Stimulated activated CD4-positive, alpha-beta T cell treated with anti-CD3 and anti-CD28 coated beads, Interleukin-12 subunit alpha, Interleukin-12 subunit beta, amount 100 ng/mL, for 48 hours (primary cell): ENCODE data around the gene KLHDC7B.
"Not testable (repeated sequence)": the region's sequence is repeated elsewhere in the genome, so short reads cannot be mapped to it uniquely, and the experiment has no call there.

Source experiments
- DNase-seq, 3 donors: peaks; one replicate each; pipeline ENCODE4 v3.0.0-alpha.2; 2020; ENCODE audit warnings: low read depth in 2 of 3, low spot score in 1 of 3

KLHDC7B gene

DNA sequence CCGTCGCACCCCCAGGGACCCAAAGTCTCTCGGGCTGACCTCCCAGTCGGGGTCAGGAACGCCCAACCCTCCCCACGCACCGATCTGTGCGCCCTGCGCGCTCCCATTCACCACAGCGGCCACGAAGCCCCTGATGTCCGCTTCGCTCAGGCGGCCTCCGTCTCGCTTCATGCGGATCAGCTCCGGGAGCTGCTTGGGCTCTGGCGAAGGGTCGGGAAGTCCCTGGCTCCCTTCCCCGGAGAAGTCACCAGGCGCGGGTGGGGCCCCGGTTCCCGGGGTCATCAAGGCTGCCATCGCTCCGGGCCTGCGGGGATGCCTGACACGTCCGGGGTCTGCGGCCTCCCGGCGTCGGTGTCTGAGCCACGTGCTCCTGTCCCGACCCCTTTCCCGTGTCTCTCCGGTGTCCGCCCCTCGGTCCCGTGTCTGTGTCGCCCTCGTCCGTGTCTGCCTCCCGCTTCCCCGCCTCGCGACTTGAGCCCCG, 16.2 kb upstream of the KLHDC7B start:
- DNase-seq: no peak

DNA sequence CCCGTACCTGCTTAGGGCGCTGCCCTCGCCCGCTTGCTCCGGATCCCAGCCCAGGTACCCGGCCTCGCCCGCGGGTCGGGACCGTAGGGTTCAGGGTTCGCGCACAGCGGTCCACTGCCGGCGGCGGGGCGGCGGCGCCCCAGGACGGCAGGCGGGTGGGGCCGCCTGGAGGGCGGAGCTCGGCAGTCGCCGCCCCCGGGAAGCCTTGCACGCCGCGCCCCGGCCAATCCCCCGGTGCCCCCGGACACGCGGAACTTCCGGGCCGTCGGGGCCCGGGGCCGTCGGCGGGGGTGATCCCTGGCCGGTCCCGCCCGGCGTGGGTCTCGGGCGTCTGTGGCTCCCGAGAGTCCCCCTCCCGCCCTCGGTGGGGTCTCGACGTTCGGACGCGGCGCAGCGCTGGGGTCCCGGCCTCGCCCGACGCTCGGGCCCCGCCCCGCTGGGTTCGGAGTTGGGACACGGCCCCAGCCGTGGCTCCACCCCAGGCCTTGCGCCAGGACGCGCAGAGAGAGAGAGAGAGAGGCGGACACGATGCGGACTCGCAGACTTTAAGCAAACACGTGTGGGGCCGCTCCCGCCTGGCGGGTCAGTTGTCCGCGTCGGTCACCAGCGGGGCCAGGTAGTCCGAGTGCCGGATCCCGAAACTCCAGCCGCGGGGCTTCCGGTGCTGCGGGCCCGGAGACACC, 15.7 kb upstream of the KLHDC7B start, which contains the start of gene TYMP:
Gene TYMP (minus strand): TSS at position 116 of the 683 bp plus-strand sequence. CDS start 303 bp downstream, outside the sequence.
- peak in 1 of 3 donors; percentile 70 for DNase-seq

DNA sequence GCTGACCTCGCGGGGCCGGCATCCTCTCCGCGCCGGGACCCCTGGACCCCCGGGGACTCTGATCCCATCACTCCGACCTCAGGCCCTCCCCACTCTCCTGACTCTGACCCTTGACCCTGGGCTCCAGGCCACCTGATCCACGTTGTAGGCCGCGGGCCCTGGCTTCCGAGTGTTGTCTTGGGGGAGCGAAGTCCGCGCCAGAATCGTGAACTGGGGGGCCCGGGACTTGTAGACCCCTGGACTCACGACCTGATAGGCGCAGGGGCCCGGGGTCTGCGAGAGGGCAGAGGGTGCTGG, 15.2 kb upstream of the KLHDC7B start:
- DNase-seq: no peak

DNA sequence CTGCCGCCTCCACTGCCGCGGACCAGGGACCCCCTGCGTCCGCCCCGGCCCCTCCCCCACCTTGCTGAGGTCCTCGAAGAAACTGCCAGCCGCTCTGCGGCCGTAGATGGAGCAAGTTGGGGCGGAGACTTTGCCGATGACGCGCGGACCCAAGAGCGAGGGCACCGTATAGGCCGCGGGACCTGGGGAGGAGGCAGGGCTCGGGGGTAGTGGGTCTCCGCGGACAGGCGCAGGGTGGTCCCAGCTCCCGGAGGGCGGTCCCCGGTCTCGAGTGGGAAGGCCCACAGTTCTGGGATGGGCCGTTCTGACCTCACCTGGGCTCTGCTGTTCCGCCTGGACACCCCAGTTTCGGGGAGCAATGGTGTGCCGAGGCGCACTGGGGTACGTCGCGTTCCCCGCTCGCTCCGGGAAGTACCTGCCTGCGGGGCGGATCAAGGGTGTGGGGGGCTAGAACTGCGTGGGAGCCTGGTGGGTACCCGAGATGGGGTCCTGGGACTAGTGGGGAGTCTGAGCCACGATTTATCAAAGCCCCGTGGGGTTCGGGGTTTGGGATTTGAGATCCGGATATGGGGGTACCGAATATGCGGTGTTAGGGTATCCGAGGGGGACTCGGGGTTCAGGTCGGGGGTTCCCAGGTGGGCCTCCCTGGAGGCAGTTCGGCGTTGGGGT, 14.7 kb upstream of the KLHDC7B start:
- peak; percentile 73 to 86 (median 74) for DNase-seq

DNA sequence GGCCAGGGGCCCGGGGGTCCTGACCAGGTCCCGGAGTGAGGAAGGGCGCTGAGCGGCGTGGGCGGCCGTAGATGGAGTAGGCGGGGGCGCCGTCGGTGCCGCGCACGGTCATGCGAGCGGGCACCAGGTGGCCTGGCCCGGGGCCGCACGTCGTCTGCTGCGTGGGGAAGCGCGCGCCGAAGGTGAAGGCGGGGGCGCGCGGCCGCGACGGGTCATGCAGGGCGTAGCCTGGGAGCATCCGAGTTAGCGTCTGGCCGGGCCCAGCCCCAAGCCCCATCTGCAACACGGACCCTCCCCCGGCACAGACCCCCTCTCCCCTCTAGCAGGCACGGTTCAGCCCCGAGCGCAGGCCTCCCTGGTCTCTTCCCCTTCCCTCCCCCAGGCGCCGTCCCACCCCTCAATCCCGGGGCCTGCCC, 14.1 kb upstream of the KLHDC7B start:
- DNase-seq: peak in 1 of 3 donors; percentile 72

DNA sequence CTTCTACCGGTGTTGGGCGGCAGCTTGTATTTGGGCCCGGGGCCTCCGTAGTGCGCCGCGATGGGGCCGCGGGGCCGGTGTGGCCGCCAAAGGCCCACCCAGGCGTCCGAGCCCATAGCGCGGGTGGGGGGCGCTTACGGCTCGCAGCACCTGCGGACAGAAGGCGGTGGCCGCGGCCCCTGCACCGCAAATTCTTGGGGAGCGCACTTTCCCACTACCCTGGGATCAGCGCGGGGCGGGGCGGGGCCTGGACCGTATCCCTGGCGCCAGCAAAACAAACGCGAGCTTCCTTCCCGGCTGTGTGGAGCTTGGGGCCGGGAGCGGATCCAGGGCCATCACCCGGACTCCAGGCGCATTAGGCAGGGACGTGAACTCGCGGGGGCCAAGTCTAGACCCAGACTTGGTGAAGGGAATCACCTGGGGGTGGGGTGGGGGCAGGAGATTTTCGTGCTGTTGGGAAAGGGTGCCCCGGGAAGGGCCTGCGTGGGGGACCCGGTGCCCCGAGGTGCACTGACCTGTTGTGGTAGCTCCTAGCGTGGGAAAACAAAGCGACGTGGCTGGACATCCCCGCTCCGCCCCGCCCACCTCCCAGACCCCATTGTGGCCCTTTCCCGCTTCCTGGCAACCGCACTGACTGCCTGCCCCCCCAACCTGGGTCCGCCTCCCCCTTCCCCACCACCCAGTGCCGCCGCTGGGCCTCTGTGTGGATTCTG, 13.6 kb upstream of the KLHDC7B start:
- DNase-seq: no peak

DNA sequence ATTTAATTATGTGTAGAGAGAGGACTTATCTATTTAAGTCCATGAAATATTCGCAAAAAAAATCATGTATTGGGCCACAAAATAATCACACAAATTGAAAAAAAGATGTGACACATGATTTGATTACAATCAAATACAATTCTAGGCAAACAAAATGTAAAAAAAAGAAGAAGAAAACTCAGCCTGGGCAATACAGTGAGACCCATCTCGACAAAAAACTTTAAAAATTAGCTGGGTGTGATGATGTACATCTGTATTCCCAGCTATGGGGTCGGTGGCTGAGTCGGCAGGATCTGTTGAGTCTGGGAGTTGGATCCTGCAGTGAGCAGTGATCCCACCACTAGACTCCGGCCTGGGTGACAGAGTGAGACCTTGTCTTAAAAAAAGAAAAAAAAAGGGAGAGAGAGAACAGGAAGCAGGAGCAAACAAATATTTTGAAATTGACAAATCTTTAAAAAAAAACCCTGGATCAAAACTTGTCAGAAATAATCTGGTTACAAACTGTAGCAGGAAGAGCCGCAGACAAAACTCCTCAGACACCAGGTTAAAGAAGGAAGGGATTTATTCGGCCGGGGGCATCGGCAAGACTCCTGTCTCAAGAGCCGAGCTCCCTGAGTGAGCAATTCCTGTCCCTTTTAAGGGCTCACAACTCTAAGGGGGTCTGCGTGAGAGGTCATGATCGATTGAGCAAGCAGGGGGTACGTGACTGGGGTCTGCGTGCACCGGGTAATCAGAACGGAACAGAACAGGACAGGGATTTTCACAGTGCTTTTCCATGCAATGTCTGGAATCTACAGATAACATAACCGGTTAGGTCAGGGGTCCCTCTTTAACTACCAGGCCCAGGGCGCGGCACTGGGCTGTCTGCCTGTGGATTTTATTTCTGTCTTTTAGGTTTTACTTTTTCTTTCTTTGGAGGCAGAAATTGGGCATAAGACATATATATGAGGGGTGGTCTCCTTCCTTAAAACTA, 12.6 kb upstream of the KLHDC7B start:
- no peak for DNase-seq

DNA sequence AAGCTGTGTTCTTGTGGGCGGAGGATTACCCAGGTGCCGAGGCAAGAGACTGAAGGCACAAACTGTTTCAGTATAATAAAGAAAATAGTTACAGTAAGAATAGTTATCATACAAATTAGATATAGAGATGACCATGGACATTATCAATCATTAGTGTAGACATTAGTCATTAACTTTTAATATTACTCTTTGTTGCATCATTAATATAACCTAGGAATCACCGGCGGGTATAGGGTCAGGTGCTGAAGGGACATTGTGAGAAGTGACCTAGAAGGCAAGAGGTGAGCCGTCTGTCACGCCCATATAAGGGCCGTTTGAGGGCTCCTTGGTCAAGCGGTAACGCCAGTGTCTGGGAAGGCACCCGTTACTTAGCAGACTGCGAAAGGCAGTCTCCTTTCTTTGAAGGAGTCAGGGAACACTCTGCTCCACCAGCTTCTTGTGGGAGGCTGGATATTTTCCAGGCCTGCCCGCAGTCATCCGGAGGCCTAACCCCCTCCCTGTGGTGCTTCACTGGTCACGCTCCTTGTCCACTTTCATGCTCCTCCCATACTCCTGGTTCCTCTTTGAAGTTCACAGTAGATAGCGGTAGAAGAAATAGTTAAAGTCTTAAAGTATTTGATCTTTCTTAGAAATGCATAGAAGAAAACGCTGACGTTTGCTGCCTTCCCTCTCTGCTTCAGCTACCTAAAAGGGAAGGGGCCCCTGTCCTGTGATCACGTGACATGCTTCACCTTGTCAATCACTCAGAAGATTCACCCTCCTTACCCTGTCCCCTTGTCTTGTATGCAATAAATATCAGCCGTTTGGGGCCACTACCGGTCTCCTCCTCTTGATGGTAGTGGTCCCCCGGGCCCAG, 11.6 kb upstream of the KLHDC7B start:
- DNase-seq: not testable (repeated sequence)

DNA sequence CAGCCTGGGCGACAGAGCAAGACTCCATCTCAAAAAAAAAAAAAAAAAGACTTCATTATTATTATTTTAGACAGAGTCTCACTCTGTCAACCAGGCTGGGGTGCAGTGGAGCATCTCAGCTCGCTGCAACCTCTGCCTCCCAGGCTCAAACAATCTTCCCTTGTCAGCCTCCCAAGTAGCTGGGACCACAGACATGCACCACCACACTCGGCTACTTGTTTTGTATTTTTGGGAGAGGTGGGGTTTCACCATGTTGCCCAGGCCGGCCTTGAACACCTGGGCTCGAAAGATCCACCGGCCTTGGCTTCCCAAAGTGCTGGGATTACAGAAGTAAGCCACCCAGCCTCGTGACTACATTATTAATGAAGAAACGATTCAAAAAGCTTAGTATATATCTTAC, 10.6 kb upstream of the KLHDC7B start:
- no peak for DNase-seq

DNA sequence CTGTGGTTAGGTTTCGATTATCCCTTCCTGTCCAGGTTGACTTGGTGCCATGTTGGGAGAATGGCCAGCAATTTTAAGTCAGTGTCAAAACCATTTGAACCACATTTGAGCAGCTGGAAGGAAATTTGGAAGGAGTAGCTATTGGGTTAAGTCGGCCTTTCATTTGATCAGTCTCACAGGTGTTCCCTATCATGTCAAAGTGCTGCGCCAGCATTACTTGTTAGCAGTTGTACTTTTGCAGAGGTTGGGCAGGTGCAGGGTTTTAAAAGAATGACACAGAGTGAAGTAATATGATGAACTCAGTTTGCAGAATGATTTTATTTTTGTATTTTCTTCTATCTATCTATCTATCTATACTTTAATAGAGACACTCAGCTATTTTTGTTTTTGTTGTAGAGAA, 9.5 kb upstream of the KLHDC7B start:
- DNase-seq: no peak

DNA sequence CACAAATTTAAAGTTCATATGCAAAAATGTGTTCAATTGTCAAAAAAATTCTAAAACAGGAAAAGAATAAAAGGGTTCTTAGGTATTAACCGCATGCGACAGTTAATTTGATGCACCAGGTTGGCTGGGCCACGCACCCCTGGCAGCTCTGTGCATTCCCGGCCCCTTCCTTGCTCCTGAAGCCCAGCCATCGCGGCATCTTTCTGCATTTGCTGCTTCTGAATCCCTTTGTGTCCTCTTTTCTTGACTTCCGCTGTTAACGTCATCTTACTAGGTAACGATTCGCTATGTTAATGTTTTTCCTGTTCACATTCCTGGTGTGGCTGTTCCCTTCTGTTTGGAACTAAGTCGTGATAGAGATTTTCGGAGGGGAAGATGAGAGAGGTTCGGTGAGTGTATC, 7.9 kb upstream of the KLHDC7B start:
- no peak for DNase-seq

DNA sequence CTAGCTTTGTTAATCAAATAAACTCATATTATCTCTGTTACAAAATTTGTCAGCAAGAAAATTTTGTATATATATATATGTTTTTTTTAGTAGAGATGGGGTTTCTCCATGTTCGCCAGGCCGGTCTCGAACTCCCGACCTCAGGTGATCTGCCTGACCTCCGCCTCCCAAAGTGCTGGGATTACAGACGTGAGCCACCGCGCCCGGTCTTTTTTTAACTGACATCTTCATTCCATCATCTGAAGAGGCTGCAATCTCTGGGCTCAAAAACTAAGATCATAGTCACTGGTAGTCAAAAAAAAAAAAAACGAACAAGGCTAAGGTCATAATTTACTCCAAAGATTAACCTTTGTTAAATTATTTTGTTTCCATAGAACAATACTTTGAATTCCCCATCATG, 5.3 kb upstream of the KLHDC7B start:
- DNase-seq: no peak

DNA sequence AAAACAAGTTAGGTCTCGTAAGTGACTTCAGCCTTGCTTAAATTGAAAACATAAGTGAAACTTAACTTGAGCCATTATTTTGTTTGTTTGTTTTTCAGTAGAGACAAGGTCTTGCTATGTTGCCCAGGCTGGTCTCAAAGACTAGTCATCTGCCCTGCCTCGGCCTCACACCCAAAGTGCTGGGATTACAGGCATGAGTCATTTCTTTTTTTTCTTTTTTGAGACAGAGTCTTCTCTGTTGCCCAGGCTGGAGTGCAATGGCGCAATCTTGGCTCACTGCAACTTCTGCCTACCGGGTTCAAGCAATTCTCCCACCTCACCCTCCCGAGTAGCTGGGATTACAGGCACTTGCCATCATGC, 4.1 kb upstream of the KLHDC7B start:
- not testable (repeated sequence) for DNase-seq

DNA sequence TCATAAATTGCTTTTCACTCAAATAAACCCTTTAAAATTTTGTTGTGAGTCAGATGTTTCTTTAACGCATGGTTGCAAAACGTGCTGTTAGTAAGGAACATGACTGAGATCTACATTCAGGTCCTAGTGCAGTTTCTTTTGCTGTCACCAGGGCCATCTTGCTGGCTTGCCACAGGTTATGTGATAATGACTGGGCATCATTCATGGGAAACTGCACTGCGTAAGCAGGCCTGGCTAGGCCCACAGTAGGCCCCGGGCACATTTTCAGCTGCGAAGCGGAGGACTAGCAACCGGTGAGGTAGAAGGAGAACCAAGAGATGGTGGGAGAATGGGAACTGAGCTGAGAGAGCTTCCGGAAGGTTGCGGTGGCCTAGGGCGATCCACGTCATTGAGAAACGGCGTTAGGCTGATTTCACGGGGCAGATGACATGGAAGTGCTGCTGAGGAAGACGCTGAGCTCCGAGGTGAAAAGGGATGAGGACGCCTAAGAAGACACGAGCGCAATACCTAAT, 3.2 kb upstream of the KLHDC7B start:
- no peak for DNase-seq

DNA sequence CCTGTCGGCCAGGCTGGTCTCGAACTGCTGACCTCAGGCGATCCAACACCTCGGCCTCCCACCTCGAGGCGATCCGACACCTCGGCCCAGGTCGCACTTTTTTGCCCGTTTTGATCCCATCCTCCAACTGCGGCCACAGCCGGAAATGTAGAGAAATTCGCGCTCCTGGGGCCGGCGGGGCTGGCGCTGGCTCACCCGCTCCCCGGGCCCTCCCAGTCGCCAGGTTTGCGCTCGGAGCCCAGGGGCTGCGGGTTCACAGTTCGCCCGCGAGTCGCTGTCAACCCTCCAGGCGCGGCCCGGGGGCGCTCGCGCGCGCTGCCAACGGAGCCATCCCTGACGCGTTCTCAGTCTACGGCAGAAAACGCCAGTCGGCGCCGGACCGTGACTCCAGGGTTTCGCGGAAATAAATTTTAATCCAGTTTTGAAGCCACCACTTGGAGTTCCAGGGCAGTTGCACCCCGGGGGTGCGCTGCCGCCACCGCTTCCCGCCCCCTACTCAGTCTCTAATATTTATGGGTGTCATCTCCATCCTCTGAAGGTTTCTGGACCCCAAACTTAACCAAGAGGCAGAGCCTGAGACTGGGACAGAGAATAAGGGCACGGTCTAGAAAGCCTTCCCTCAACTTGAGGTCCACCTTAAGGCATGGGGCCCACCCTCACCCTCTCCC, 1.5 kb upstream of the KLHDC7B start:
- peak; percentile 75 to 82 (median 80) for DNase-seq

DNA sequence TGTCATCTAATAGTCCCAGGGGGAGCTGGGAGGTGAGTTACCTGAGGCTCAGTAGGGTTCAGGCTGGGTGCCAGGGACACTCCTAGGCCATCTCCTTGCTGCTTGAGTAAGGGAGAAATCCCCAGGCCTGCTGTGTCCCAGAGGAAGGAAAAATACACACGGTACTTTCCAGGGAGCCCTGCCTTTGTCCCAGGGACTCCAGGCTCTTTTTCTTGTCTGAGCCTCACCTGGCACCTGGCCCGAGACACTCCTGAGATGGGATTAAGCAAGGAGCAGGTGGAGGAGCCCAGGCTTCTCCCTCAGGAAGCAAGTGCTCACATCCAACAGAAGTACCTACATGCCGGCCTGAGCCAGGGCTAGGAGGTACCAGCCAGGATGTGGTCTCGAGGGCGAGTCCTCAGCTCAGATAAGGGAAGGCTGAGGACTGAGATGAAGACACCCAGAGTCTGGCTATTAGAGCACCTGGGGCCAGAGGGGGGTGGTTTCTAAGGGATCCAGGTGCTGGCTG, 899 bp upstream of the KLHDC7B start:
- no peak for DNase-seq

DNA sequence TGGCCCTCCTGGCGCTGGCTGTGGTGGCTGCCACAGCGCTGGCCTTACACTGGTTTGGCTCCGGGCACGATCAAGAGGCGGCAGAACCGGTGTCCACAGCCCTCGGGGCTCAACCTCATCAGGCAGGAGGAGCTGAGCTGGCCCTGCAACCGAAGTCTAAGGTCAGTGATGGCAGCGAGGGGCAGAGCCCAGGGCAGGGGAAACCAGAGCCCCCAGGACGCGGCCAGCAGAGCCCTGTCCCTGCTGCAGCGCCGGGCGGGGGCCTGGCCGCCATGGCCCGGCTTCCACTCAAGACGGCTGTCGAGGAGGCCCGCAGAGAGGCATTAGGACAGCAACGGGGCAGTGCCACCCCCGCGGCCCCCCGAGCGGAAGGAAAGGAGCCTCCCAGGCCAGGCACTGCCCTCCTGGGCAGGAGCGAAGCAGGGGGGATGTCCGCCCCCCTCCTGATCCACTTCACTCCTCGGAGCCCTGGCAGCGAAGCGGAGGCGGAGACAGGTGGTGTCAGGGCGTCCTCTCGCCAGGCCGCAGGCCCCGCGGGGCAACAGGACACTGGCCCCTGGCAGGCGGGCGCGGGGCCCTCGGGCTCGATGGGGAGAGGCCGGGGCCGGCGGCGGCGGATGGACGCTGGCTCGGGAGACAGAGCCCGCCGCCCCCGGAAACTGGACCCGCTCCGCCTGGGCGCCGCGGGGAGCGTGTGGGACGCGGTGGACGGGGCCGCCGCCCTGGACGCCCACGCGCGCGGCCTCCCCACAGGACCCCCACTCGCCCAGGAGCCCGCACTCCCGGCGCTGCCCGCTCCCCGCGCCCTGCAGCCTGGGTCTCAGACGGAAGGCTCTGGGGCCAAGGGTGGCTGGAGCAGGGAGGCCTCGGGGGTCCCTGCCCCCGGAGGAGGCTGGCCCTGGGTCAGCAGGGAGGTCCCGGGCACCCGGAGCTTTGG, 895 bp downstream of the KLHDC7B start:
- DNase-seq: no peak
